ENCODE data around the gene UNC93A.
"Not testable (repeated sequence)": the region's sequence is repeated elsewhere in the genome, so short reads cannot be mapped to it uniquely, and the experiment has no call there.

UNC93A gene

DNA sequence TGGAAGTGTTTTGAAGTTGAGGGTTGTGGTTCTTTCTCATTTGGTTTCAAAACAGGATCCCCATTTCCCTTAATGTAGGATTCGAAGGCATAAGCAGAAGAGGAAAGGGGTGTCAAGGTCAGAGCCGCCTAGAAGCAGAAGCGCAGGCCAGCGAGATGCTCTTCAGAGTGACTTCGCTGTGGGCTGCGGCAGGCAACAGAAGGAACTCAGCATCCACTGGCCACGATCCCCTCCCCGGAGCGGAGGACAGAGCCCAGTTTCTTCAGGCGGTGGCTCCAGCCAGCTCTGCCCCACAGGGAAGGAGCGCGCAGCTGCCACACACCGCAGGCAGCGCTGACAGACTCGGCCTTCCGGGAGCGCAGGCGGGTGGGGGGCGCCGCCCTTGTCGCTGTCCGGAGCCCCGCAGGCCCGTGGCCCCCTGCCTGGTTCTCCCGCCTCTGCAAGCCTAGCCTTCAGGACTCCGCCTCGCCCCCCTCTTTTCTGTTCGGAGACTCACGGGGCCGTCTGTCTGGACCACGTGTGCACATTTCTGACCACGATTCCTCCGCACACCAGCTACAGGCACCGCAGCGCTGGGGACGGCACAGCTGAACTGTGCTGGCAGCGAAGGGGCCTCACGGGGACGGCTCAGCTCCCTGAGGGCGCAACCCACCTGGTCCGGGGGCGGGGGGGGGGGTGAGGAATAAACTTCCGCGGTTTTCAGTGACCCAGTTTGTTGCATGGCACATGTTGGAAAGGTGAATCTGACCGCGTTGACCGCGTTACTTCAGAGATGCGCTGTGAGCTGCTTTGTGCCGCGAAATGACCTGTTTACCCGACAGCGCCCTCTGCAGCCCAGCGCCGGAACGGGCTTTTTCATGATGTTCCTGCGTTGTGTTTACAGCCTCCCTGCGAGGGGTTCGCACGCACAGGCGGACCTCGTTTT is 59.9 kb downstream of the UNC93A start:
- peak; percentile 49 for DNase-seq (ENCODE audit: low read depth)
- peak overlapping the region; percentile 17 for H3K4me3 ChIP-seq (ENCODE audit: control insufficient read depth, low read depth, low read length)

DNA sequence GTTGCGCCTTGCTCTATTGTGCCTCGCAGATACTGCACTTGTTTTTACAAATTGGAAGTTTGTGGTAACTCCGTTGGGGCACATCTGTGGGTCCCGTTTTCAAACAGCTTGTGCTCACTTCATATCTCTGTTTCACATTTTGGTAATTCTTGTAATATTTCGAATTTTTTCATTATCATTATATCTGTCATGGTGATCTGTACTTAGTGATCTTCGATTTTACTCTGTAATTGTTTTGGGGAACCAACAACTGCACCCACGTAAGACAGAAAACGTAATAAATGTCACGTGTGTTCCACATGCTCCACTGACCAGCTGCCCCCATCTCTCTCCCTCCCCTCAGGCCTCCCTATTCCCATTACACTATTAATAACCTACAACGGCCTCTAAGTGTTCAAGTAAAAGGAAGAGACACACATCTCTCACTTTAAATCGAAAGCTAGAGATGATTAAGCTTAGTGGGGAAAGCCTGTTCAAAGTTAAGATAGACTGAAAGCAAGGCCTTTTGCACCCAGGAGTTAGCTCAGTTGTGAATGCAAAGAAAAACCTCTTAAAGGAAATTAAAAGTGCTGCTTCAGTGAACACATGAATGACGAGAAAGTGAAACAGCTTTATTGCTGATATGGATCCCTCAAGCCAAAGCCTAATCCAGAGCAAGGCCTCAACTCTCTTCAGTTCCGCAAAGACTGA is 60.7 kb downstream of the UNC93A start:
- no peak overlapping the region for H3K4me3 ChIP-seq (ENCODE audit: control insufficient read depth, low read depth, low read length)
- DNase-seq (ENCODE audit: low read depth): no peak
- TF ChIP-seq, protein P1, sequence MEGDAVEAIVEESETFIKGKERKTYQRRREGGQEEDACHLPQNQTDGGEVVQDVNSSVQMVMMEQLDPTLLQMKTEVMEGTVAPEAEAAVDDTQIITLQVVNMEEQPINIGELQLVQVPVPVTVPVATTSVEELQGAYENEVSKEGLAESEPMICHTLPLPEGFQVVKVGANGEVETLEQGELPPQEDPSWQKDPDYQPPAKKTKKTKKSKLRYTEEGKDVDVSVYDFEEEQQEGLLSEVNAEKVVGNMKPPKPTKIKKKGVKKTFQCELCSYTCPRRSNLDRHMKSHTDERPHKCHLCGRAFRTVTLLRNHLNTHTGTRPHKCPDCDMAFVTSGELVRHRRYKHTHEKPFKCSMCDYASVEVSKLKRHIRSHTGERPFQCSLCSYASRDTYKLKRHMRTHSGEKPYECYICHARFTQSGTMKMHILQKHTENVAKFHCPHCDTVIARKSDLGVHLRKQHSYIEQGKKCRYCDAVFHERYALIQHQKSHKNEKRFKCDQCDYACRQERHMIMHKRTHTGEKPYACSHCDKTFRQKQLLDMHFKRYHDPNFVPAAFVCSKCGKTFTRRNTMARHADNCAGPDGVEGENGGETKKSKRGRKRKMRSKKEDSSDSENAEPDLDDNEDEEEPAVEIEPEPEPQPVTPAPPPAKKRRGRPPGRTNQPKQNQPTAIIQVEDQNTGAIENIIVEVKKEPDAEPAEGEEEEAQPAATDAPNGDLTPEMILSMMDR (conservative IDR thresholded peaks at IDR 0.05; ENCODE audit: control insufficient read depth, insufficient read depth, low read depth, low read length): no peak

More for the DNA sequence above, 59.9 kb downstream of the UNC93A start:
- TF ChIP-seq, protein P1 (conservative IDR thresholded peaks at IDR 0.05; ENCODE audit: control insufficient read depth, insufficient read depth, low read depth, low read length): peak; percentile 69

DNA sequence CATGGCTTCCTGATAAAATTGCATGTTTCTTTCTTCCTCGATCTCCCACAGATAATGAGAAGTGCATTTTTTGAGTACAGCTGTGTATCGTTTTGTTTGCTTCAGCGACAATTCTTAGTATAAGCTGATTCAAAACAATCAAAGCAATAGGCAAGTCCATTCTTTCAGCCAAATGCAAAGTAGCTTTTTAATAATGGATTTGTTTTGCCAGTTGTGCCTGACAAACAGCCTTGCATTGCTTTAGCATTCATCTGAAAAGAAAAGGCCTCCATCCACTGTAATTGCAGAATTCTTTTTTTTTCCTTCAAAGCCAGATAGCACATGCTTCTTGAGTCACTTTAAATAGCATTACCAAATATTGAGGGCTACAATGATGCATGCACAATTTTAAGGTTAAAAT is 65.8 kb downstream of the UNC93A start:
- TF ChIP-seq, protein P1 (conservative IDR thresholded peaks at IDR 0.05; ENCODE audit: control insufficient read depth, insufficient read depth, low read depth, low read length): no peak
- no peak overlapping the region for H3K4me3 ChIP-seq (ENCODE audit: control insufficient read depth, low read depth, low read length)
- no peak for DNase-seq (ENCODE audit: low read depth)

DNA sequence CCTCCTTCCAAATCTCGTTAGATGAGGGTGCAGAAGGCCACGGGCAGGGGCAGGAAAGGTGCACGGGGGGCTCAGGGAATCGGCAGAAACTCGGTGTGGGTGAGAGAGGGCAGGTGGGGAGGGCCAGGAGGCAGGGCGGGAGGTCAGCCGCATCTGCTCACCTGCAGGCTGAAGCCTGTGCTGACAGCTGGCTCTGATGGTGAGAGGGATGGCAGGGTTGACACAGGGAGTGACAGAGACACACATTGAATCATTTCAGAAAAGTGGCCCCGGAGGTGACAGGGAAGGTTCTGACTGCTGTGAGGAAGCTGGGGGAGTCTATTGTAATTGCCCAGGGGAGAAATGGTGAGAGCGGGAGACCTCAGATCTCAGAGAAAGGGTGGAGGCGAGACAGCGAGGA is 67.3 kb downstream of the UNC93A start:
- DNase-seq (ENCODE audit: low read depth); H3K4me3 ChIP-seq (ENCODE audit: control insufficient read depth, low read depth, low read length): not testable (repeated sequence)

DNA sequence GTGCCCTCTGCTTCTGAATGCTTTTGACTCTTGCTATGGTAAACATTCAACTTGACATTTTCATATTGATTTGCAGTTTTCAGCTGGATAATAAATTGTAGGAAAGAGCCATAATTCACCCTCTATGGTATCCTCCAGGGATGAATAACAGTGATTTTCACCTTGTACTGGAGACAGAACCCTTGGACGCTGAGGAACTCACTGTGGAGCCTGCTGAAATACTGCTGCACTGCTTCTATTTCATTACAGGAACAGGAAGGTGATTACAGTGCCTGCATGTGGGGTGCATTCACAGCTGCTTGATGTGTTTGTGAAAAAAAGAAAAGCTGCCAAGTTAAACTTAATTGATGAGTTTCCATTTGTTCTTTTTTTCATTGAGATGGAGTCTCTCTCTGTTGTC is 70.1 kb downstream of the UNC93A start:
- not testable (repeated sequence) for H3K4me3 ChIP-seq (ENCODE audit: control insufficient read depth, low read depth, low read length)

More for the DNA sequence above, 70.1 kb downstream of the UNC93A start:
- DNase-seq (ENCODE audit: low read depth): not testable (repeated sequence)

Data from fibroblast of mammary gland (primary cell).